ENCODE results near the gene FOSL2.

FOSL2 gene

DNA sequence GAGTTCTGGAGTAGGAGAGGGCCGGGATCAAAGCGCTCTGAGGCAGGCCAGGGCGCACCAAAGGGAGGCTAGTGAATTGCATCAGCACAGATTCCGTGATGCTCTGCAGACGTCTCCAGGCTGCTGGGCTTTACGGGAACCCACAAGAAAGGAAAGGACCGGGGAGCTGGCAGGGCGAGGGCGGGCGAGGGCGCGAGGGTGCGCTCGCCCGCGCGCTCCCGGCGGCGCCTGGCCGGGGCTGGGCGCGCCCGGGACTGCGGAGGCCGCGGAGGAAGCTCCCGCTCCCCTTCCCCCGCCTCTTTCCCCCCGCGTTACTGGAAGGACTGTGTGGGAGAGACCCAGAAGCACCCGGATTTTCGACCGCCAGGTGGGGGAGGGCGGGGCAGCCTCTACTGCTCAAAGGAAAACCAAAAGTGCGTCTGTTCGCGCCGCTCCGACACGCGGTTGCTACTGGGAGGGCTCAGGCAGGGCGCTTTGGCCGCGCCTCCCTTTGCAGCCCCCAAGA lies 2.4 kb upstream of the FOSL2 start (continued):
- TF ChIP-seq, protein P1, sequence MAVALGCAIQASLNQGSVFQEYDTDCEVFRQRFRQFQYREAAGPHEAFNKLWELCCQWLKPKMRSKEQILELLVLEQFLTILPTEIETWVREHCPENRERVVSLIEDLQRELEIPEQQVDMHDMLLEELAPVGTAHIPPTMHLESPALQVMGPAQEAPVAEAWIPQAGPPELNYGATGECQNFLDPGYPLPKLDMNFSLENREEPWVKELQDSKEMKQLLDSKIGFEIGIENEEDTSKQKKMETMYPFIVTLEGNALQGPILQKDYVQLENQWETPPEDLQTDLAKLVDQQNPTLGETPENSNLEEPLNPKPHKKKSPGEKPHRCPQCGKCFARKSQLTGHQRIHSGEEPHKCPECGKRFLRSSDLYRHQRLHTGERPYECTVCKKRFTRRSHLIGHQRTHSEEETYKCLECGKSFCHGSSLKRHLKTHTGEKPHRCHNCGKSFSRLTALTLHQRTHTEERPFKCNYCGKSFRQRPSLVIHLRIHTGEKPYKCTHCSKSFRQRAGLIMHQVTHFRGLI (tag by site-specific recombination; IDR thresholded peaks at IDR 0.05), result peak; percentile 64; the same call in 1 of the 2 replicates
- TF ChIP-seq GLIS1 (tag by site-specific recombination; IDR thresholded peaks at IDR 0.05) (peak; percentile 35; the same call in 1 of the 2 replicates), ZNF701 (tag by site-specific recombination; IDR thresholded peaks at IDR 0.05) (0 out of 2 replicates have a peak, but pooled peaks have one; percentile 40), ZNF830 (tag by site-specific recombination; IDR thresholded peaks at IDR 0.05; ENCODE audit: low read depth) (no peak), ZNF350 (tag by site-specific recombination; IDR thresholded peaks at IDR 0.05) (no peak), SP2 (tag by site-specific recombination; IDR thresholded peaks at IDR 0.05) (peak; percentile 66), ZNF248 (tag by site-specific recombination; IDR thresholded peaks at IDR 0.05) (no peak), ZFHX2 (tag by site-specific recombination; conservative IDR thresholded peaks at IDR 0.05) (peak; percentile 68), ZXDB (tag by site-specific recombination; IDR thresholded peaks at IDR 0.05) (no peak), OVOL3 (tag by site-specific recombination; IDR thresholded peaks at IDR 0.05) (no peak), ZIC2 (tag by site-specific recombination; IDR thresholded peaks at IDR 0.05) (peak; percentile 36; the same call in 1 of the 2 replicates), ZNF76 (tag by site-specific recombination; IDR thresholded peaks at IDR 0.05; ENCODE audit: borderline replicate concordance, low read depth) (peak; percentile 48; the same call in 1 of the 2 replicates)
- TF ChIP-seq, protein P2, sequence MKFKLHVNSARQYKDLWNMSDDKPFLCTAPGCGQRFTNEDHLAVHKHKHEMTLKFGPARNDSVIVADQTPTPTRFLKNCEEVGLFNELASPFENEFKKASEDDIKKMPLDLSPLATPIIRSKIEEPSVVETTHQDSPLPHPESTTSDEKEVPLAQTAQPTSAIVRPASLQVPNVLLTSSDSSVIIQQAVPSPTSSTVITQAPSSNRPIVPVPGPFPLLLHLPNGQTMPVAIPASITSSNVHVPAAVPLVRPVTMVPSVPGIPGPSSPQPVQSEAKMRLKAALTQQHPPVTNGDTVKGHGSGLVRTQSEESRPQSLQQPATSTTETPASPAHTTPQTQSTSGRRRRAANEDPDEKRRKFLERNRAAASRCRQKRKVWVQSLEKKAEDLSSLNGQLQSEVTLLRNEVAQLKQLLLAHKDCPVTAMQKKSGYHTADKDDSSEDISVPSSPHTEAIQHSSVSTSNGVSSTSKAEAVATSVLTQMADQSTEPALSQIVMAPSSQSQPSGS (tag by site-specific recombination; IDR thresholded peaks at IDR 0.05; ENCODE audit: low read depth), result no peak
- TF ChIP-seq, protein P3, sequence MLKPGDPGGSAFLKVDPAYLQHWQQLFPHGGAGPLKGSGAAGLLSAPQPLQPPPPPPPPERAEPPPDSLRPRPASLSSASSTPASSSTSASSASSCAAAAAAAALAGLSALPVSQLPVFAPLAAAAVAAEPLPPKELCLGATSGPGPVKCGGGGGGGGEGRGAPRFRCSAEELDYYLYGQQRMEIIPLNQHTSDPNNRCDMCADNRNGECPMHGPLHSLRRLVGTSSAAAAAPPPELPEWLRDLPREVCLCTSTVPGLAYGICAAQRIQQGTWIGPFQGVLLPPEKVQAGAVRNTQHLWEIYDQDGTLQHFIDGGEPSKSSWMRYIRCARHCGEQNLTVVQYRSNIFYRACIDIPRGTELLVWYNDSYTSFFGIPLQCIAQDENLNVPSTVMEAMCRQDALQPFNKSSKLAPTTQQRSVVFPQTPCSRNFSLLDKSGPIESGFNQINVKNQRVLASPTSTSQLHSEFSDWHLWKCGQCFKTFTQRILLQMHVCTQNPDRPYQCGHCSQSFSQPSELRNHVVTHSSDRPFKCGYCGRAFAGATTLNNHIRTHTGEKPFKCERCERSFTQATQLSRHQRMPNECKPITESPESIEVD (tag by site-specific recombination; IDR thresholded peaks at IDR 0.05), result no peak
- TF ChIP-seq, protein P4, sequence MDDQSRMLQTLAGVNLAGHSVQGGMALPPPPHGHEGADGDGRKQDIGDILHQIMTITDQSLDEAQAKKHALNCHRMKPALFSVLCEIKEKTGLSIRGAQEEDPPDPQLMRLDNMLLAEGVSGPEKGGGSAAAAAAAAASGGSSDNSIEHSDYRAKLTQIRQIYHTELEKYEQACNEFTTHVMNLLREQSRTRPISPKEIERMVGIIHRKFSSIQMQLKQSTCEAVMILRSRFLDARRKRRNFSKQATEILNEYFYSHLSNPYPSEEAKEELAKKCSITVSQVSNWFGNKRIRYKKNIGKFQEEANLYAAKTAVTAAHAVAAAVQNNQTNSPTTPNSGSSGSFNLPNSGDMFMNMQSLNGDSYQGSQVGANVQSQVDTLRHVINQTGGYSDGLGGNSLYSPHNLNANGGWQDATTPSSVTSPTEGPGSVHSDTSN (CRISPR knock-in tag; IDR thresholded peaks at IDR 0.05), result 0 out of 2 replicates have a peak, but pooled peaks have one; percentile 29

DNA sequence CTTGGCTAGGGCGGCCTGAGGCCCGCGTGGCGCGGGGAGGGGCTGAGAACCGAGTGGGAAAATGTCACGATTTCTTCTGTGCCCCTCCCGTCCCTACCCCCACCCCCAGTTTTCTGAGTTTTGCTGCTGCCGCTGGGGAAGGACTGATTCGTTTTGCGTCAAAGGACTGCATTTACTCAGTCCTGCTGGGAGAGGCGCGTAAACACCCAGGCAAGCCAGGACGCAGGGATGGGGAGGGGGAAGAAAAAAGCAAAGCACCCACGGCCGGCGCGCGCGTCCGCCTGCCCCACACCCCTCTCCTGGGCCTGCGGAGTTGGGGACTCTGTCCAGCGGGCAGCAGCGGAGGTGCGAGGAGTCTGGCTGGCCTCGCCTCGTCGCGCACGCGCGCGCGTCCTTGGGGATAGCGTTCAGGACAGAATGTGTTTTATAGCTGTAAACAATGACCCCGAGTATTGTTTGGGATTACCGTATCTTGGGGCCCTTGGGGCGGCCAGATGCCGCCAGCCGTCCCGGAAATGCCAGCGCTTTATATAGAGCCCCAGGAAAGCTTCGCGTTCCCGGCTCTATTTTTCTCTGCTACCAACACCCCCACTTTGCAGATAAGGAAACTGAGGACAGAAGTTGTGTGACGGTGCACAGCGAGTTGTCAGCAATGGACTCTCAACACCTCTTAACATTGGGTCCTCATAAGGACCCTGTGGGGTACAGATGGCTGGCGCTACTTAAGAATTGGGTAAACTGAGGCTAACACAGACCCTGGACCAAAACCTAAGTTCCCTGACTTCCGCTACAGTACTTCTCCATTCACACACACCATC lies 1.7 kb upstream of the FOSL2 start:
- Histone ChIP-seq H3K27ac (ENCODE audit: extremely low read depth, low read depth, low read length) (peak overlapping the region; percentile 97; the same call in 1 of the 2 replicates), H3K9me3 (ENCODE audit: control insufficient read depth, insufficient read depth, low read depth, low read length) (no peaks in the 10 kb centered on the region), H3K36me3 (ENCODE audit: control insufficient read depth in 2 of 2, insufficient read depth in 1 of 2, low read length in 2 of 2) (no peaks in the 10 kb centered on the region)
- TF ChIP-seq ZNF629 (tag by site-specific recombination; IDR thresholded peaks at IDR 0.05) (no peak), ZIC2 (tag by site-specific recombination; IDR thresholded peaks at IDR 0.05) (peak; percentile 23; the same call in 1 of the 2 replicates), MZF1 (tag by site-specific recombination; IDR thresholded peaks at IDR 0.05; ENCODE audit: borderline replicate concordance) (no peak), ZBTB21 (tag by site-specific recombination; IDR thresholded peaks at IDR 0.05) (0 out of 2 replicates have a peak, but pooled peaks have one; percentile 23), ZNF112 (tag by site-specific recombination; IDR thresholded peaks at IDR 0.05) (no peak), TRIM28 (IDR thresholded peaks at IDR 0.05; ENCODE audit: borderline replicate concordance, low read length) (peak; percentile 62; the same call in 1 of the 2 replicates), ZBTB17 (tag by site-specific recombination; IDR thresholded peaks at IDR 0.05) (0 out of 2 replicates have a peak, but pooled peaks have one; percentile 7)
- TF ChIP-seq, protein P5, sequence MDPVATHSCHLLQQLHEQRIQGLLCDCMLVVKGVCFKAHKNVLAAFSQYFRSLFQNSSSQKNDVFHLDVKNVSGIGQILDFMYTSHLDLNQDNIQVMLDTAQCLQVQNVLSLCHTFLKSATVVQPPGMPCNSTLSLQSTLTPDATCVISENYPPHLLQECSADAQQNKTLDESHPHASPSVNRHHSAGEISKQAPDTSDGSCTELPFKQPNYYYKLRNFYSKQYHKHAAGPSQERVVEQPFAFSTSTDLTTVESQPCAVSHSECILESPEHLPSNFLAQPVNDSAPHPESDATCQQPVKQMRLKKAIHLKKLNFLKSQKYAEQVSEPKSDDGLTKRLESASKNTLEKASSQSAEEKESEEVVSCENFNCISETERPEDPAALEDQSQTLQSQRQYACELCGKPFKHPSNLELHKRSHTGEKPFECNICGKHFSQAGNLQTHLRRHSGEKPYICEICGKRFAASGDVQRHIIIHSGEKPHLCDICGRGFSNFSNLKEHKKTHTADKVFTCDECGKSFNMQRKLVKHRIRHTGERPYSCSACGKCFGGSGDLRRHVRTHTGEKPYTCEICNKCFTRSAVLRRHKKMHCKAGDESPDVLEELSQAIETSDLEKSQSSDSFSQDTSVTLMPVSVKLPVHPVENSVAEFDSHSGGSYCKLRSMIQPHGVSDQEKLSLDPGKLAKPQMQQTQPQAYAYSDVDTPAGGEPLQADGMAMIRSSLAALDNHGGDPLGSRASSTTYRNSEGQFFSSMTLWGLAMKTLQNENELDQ (tag by site-specific recombination; IDR thresholded peaks at IDR 0.05; ENCODE audit: low read depth), result no peak
- TF ChIP-seq, protein P6, sequence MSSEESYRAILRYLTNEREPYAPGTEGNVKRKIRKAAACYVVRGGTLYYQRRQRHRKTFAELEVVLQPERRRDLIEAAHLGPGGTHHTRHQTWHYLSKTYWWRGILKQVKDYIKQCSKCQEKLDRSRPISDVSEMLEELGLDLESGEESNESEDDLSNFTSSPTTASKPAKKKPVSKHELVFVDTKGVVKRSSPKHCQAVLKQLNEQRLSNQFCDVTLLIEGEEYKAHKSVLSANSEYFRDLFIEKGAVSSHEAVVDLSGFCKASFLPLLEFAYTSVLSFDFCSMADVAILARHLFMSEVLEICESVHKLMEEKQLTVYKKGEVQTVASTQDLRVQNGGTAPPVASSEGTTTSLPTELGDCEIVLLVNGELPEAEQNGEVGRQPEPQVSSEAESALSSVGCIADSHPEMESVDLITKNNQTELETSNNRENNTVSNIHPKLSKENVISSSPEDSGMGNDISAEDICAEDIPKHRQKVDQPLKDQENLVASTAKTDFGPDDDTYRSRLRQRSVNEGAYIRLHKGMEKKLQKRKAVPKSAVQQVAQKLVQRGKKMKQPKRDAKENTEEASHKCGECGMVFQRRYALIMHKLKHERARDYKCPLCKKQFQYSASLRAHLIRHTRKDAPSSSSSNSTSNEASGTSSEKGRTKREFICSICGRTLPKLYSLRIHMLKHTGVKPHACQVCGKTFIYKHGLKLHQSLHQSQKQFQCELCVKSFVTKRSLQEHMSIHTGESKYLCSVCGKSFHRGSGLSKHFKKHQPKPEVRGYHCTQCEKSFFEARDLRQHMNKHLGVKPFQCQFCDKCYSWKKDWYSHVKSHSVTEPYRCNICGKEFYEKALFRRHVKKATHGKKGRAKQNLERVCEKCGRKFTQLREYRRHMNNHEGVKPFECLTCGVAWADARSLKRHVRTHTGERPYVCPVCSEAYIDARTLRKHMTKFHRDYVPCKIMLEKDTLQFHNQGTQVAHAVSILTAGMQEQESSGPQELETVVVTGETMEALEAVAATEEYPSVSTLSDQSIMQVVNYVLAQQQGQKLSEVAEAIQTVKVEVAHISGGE (tag by site-specific recombination; conservative IDR thresholded peaks at IDR 0.05; ENCODE audit: low read depth), result peak; percentile 66

More for the DNA sequence above, 1.7 kb upstream of the FOSL2 start:
- ChIA-PET POLR2A (interaction anchor here (0.7 to 1.9 kb wide), 6 partner anchors 10 to 231 kb away, joined by 3 to 6 read pairs (median 4); no protein-coding TSS in a partner anchor), CTCF (interaction anchor here (0.6 to 1.0 kb wide), 7 partner anchors 9 to 687 kb away, joined by 3 to 5 read pairs (median 3); no protein-coding TSS in a partner anchor)
- peaks cover 7% of the 10 kb centered on the region for H3K4me1 ChIP-seq (ENCODE audit: control insufficient read depth, insufficient read depth, low read length)
- H3K4me3 ChIP-seq (ENCODE audit: low read depth, low read length), result peak overlapping the region; percentile 84

Measured in HEK293 (cell line).